Measurements from ENCODE around the gene CACTIN. TPM values are rescaled to one million over a fixed set of nuclear protein-coding genes. Genes with fewer than 3 reads are reported as not detected.

Gene CACTIN
- total and polyA plus RNA-seq, 2 of the 8 experiments (the other 6 are each of a cell fraction or from before 2014, with no cell fraction given): 25.8 to 29.9 TPM

DNA sequence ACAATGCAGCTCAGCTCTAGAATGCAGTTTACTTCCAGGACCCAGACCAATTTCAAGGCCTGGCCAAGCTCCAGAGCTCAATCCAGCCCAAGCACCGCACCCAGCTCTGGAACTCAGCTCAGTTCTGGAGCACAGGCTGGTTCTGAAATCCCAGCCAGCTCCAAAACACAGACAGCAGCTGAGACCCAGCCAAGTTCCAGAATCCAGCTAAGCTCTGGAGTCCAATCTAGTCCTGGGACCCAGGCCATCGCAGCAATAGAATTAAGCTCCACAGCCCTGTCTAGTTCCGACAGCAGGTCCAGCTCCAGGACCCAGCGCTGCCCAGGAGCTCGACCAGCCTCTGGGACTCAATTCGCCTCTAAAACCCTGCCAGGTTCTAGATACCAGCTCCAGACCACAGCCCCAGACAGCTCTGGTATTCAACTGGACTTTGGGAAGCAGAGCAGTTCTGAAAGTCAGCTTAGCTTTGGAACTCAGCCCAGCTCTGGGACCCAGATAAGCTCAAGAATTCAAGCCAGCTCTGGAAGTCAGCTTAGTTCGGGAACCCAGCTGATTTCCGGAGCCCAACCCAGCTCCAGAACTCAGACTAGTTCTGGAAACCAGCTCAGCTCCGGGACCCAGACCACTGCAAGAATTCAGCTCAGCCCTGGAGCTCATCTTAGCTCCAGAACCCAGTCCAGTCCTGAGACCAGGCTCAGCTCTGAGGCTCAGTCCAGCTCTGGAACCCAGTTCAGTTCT is 34.5 kb downstream of the CACTIN start:
- CTCF ChIA-PET (ENCODE audit: partially characterized antibody): interaction anchor here (0.7 to 3.9 kb wide), 26 partner anchors 7 to 214 kb away, joined by 3 to 29 read pairs (median 4); partner anchors contain the start of gene TJP3
- peaks cover 0 to 2% of the 10 kb centered on the region in 2 experiments for H4K20me1 ChIP-seq (replicated peaks in 1 of 2; ENCODE audit: control insufficient read depth in 1 of 2, insufficient read depth in 2 of 2, low read length in 2 of 2)
- H3K4me2 ChIP-seq (ENCODE audit: insufficient read depth in 1 of 2, low read depth in 2 of 2, low read length in 2 of 2): no peak overlapping the region
- no peak overlapping the region for H2AK5ac ChIP-seq (ENCODE audit: low read depth, low read length)
- H3K79me2 ChIP-seq (ENCODE audit: control insufficient read depth in 1 of 2, insufficient read depth in 2 of 2, low read length in 2 of 2): no peaks in the 10 kb centered on the region
- H2BK15ac ChIP-seq (ENCODE audit: low read length): no peak overlapping the region
- no peak overlapping the region for H2AFZ ChIP-seq (ENCODE audit: low read length)
- H3K4me3 ChIP-seq (ENCODE audit: extremely low read depth in 1 of 4, insufficient read depth in 2 of 4, low read depth in 3 of 4, low read length in 4 of 4): no peak overlapping the region
- no peak overlapping the region for H3K18ac ChIP-seq (ENCODE audit: extremely low read depth, low read length)
- FAIRE-seq: no peak
- H2BK12ac ChIP-seq (ENCODE audit: low read depth, low read length): no peak overlapping the region
- H3K23me2 ChIP-seq (ENCODE audit: low read depth, low read length): no peaks in the 10 kb centered on the region
- no peak overlapping the region for H3K14ac ChIP-seq (ENCODE audit: insufficient read length)
- no peaks in the 10 kb centered on the region; the same call in 1 of the 2 replicates for H3K79me1 ChIP-seq (ENCODE audit: low read depth, low read length)
- POLR2A ChIA-PET (ENCODE audit: partially characterized antibody): interaction anchor here (0.8 to 1.6 kb wide), 4 partner anchors 14 to 109 kb away, joined by 3 read pairs; partner anchors contain the start of gene PIP5K1C
- H3K56ac ChIP-seq (replicated peaks; ENCODE audit: insufficient read length, low read depth, low read length): no peak overlapping the region
- DNase-seq (ENCODE audit: low read depth in 1 of 2, low spot score in 2 of 2): no peak
- no peak overlapping the region for H2BK20ac ChIP-seq (ENCODE audit: low read length)
- peaks cover 4 to 9% of the 10 kb centered on the region in 2 experiments; a peak in 3 of 4 replicates for H3K9me3 ChIP-seq (ENCODE audit: insufficient read depth in 2 of 2, low read depth in 1 of 2, low read length in 1 of 2)
- H3K27ac ChIP-seq (ENCODE audit: low read depth, low read length): no peak overlapping the region
- WGBS, 2 experiments (ENCODE audit: extremely low coverage in 1 of 2, insufficient coverage in 1 of 2, insufficient read length in 1 of 2, insufficient replicate concordance in 2 of 2, low coverage in 1 of 2, low lambda C conversion rate in 2 of 2, missing lambda C conversion rate in 1 of 2): 77% methylated on average over 9 of the region's 9 CpGs; no CpG with 5 or more reads in 1 of the 2 experiments
- TF ChIP-seq, protein P1, sequence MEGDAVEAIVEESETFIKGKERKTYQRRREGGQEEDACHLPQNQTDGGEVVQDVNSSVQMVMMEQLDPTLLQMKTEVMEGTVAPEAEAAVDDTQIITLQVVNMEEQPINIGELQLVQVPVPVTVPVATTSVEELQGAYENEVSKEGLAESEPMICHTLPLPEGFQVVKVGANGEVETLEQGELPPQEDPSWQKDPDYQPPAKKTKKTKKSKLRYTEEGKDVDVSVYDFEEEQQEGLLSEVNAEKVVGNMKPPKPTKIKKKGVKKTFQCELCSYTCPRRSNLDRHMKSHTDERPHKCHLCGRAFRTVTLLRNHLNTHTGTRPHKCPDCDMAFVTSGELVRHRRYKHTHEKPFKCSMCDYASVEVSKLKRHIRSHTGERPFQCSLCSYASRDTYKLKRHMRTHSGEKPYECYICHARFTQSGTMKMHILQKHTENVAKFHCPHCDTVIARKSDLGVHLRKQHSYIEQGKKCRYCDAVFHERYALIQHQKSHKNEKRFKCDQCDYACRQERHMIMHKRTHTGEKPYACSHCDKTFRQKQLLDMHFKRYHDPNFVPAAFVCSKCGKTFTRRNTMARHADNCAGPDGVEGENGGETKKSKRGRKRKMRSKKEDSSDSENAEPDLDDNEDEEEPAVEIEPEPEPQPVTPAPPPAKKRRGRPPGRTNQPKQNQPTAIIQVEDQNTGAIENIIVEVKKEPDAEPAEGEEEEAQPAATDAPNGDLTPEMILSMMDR (IDR thresholded peaks at IDR 0.05; ENCODE audit: control extremely low read depth in 1 of 3, insufficient read depth in 1 of 3, low read depth in 1 of 3, low read length in 3 of 3): no peak
- no peak for TF ChIP-seq RXRA (IDR thresholded peaks at IDR 0.05; ENCODE audit: insufficient read depth, low read depth, low read length)
- no peak overlapping the region for H3K4ac ChIP-seq (replicated peaks; ENCODE audit: insufficient read length, low read depth, low read length)
- H2BK120ac ChIP-seq (replicated peaks; ENCODE audit: low read depth, low read length): no peak overlapping the region
- no peak overlapping the region for H2BK5ac ChIP-seq (ENCODE audit: low read depth, low read length)
- H3K27me3 ChIP-seq (replicated peaks in 1 of 4; ENCODE audit: control insufficient read depth in 3 of 4, extremely low read depth in 1 of 4, insufficient read depth in 3 of 4, low read length in 3 of 4): peaks cover 0 to 2% (median 0%) of the 10 kb centered on the region in 4 experiments; a peak in 3 of 7 replicates
- H4K8ac ChIP-seq (ENCODE audit: extremely low read depth, insufficient read depth, low read length): no peak overlapping the region
- H3K36me3 ChIP-seq (ENCODE audit: control insufficient read depth in 2 of 4, insufficient read depth in 4 of 4, low read length in 3 of 4): no peaks in the 10 kb centered on the region
- no peak overlapping the region for H3K9ac ChIP-seq (replicated peaks in 1 of 4; ENCODE audit: extremely low read depth in 1 of 4, low read depth in 3 of 4, low read length in 3 of 4)
- H4K91ac ChIP-seq (replicated peaks; ENCODE audit: insufficient read length, low read length): no peak overlapping the region
- H3K4me1 ChIP-seq (replicated peaks in 1 of 4; ENCODE audit: control insufficient read depth in 3 of 4, insufficient read depth in 4 of 4, low read length in 3 of 4): no peaks in the 10 kb centered on the region
- no peak overlapping the region for H3K23ac ChIP-seq (ENCODE audit: insufficient read length)
- no peak overlapping the region for H4K5ac ChIP-seq (ENCODE audit: insufficient read length, low read depth, low read length)
